ENCODE measurements around the gene KRTAP10-1. TPM values are rescaled to one million over a fixed set of nuclear protein-coding genes. Genes with fewer than 3 reads are reported as not detected.

KRTAP10-1 gene
- total and polyA plus RNA-seq, 2 of the 8 experiments (the other 6 are each of a cell fraction or from before 2014, with no cell fraction given) = 0.08 TPM; not detected in 1

DNA sequence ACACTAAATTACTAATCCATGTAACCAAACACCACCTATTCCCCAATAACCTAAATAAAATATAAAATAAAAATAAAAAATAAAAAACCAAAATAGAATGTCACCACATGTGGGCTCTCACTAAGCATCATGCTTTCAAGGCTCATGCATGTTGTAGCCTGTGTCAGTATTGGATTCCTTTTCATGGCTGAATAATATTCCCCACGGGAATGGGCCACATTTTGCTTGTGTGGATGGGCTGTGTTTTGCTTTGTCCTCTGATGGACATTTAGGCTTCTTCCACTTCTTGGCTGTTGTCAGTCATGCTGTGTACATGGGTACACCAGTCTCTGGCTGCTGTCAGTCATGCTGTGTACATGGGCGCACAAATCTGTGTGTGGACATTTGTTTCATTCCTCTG lies 49.1 kb upstream of the KRTAP10-1 start (continued):
- TF ChIP-seq, protein P1, sequence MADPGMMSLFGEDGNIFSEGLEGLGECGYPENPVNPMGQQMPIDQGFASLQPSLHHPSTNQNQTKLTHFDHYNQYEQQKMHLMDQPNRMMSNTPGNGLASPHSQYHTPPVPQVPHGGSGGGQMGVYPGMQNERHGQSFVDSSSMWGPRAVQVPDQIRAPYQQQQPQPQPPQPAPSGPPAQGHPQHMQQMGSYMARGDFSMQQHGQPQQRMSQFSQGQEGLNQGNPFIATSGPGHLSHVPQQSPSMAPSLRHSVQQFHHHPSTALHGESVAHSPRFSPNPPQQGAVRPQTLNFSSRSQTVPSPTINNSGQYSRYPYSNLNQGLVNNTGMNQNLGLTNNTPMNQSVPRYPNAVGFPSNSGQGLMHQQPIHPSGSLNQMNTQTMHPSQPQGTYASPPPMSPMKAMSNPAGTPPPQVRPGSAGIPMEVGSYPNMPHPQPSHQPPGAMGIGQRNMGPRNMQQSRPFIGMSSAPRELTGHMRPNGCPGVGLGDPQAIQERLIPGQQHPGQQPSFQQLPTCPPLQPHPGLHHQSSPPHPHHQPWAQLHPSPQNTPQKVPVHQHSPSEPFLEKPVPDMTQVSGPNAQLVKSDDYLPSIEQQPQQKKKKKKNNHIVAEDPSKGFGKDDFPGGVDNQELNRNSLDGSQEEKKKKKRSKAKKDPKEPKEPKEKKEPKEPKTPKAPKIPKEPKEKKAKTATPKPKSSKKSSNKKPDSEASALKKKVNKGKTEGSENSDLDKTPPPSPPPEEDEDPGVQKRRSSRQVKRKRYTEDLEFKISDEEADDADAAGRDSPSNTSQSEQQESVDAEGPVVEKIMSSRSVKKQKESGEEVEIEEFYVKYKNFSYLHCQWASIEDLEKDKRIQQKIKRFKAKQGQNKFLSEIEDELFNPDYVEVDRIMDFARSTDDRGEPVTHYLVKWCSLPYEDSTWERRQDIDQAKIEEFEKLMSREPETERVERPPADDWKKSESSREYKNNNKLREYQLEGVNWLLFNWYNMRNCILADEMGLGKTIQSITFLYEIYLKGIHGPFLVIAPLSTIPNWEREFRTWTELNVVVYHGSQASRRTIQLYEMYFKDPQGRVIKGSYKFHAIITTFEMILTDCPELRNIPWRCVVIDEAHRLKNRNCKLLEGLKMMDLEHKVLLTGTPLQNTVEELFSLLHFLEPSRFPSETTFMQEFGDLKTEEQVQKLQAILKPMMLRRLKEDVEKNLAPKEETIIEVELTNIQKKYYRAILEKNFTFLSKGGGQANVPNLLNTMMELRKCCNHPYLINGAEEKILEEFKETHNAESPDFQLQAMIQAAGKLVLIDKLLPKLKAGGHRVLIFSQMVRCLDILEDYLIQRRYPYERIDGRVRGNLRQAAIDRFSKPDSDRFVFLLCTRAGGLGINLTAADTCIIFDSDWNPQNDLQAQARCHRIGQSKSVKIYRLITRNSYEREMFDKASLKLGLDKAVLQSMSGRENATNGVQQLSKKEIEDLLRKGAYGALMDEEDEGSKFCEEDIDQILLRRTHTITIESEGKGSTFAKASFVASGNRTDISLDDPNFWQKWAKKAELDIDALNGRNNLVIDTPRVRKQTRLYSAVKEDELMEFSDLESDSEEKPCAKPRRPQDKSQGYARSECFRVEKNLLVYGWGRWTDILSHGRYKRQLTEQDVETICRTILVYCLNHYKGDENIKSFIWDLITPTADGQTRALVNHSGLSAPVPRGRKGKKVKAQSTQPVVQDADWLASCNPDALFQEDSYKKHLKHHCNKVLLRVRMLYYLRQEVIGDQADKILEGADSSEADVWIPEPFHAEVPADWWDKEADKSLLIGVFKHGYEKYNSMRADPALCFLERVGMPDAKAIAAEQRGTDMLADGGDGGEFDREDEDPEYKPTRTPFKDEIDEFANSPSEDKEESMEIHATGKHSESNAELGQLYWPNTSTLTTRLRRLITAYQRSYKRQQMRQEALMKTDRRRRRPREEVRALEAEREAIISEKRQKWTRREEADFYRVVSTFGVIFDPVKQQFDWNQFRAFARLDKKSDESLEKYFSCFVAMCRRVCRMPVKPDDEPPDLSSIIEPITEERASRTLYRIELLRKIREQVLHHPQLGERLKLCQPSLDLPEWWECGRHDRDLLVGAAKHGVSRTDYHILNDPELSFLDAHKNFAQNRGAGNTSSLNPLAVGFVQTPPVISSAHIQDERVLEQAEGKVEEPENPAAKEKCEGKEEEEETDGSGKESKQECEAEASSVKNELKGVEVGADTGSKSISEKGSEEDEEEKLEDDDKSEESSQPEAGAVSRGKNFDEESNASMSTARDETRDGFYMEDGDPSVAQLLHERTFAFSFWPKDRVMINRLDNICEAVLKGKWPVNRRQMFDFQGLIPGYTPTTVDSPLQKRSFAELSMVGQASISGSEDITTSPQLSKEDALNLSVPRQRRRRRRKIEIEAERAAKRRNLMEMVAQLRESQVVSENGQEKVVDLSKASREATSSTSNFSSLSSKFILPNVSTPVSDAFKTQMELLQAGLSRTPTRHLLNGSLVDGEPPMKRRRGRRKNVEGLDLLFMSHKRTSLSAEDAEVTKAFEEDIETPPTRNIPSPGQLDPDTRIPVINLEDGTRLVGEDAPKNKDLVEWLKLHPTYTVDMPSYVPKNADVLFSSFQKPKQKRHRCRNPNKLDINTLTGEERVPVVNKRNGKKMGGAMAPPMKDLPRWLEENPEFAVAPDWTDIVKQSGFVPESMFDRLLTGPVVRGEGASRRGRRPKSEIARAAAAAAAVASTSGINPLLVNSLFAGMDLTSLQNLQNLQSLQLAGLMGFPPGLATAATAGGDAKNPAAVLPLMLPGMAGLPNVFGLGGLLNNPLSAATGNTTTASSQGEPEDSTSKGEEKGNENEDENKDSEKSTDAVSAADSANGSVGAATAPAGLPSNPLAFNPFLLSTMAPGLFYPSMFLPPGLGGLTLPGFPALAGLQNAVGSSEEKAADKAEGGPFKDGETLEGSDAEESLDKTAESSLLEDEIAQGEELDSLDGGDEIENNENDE (IDR thresholded peaks at IDR 0.05; ENCODE audit: insufficient replicate concordance, low read length) = no peak
- TF ChIP-seq SUZ12 (IDR thresholded peaks at IDR 0.05; ENCODE audit: low read length) = no peak
- TF ChIP-seq SP4 (IDR thresholded peaks at IDR 0.05; ENCODE audit: low read length) = no peak
- TF ChIP-seq, protein P2, sequence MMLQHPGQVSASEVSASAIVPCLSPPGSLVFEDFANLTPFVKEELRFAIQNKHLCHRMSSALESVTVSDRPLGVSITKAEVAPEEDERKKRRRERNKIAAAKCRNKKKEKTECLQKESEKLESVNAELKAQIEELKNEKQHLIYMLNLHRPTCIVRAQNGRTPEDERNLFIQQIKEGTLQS (IDR thresholded peaks at IDR 0.05; ENCODE audit: insufficient read depth, low read depth, low read length) = no peak
- no peak for TF ChIP-seq RAD21 (IDR thresholded peaks at IDR 0.05 in 1 of 2, conservative IDR thresholded peaks at IDR 0.05 in 1 of 2; ENCODE audit: low read depth in 2 of 2, low read length in 2 of 2)
- TF ChIP-seq CTBP2 (IDR thresholded peaks at IDR 0.05; ENCODE audit: borderline replicate concordance, insufficient read depth, insufficient read length, low read length) = no peak
- no peak for TF ChIP-seq HDAC6 (IDR thresholded peaks at IDR 0.05; ENCODE audit: low read depth, low read length)
- TF ChIP-seq, protein P3, sequence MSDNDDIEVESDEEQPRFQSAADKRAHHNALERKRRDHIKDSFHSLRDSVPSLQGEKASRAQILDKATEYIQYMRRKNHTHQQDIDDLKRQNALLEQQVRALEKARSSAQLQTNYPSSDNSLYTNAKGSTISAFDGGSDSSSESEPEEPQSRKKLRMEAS (IDR thresholded peaks at IDR 0.05) = no peak
- no peak for TF ChIP-seq RFX5 (IDR thresholded peaks at IDR 0.05; ENCODE audit: borderline replicate concordance, low read depth, low read length)
- no peak for TF ChIP-seq ZNF274 (IDR thresholded peaks at IDR 0.05; ENCODE audit: borderline replicate concordance, extremely low read depth, low read length)
- TF ChIP-seq POLR2A (IDR thresholded peaks at IDR 0.05; ENCODE audit: control extremely low read depth in 1 of 2, low read depth in 2 of 2, low read length in 2 of 2) = no peak

Measured in H1 (cell line).